Retinal pigment epithelial cell (primary cell): ENCODE data around the gene EMILIN2.
A peak's percentile ranks its signal among the peaks of the same experiment; 100 is the strongest.
"Not testable (repeated sequence)": the region's sequence is repeated elsewhere in the genome, so short reads cannot be mapped to it uniquely, and the experiment has no call there.

Experiments used
- DNase-seq: peaks from one replicate; pipeline ENCODE4 v3.0.0-alpha.2; 2010; ENCODE audit warnings: low read depth
- H3K4me3 ChIP-seq: 2 replicates; pipeline ENCODE4 v1.5.1; 2011; ENCODE audit warnings: mild to moderate bottlenecking, low read length, control low read depth, moderate library complexity
- CTCF ChIP-seq: conservative IDR thresholded peaks from 2 replicates; pipeline ENCODE4 v1.5.1; 2011; ENCODE audit warnings: low read depth, low read length, control low read depth, inconsistent platforms

The EMILIN2 gene

DNA sequence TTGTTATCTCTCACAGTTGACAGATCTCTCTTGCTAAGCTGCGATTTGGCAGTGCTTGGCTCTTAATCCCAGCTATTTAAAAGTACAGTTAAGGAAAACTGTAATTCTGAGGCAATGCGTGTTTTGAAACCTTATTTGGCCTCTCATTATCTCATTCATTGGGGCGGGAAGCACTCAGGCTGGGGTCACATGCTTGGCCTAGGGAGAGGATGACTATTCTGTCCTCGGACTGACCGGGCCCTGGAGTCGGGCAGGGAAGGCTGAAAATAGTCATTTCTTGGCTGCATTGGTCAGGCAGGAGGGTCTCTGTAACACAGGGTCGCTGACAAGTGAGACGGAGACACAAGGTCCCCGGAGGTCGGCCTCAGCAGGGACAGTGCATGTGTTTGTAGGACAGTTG, 20.2 kb upstream of the EMILIN2 start:
- H3K4me3 ChIP-seq, result no peak overlapping the region
- DNase-seq, result peak; percentile 85
- no peak for TF ChIP-seq CTCF

DNA sequence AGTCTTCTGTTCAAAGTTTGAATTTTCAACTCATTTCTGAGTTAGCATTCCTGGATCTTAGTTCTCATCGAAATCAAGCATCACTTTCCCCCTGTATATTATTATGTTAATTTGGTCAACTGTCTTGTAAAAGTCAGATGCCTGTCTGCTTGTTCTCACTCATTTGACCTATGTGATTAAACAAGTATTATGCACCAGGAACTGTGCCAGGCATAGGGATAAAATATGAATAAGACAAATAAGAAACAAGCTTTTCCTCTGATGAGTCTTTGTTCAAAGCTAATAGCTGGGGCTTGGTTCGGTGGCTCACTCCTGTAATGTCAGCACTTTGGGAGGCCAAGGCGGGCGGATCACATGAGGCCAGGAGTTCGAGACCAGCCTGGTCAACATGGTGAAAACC, 19.7 kb upstream of the EMILIN2 start:
- TF ChIP-seq CTCF, result no peak
- DNase-seq, result peak; percentile 79
- no peak overlapping the region for H3K4me3 ChIP-seq

GRCh38 chr18:2836118-2836517, 10.7 kb upstream of the EMILIN2 start:
- H3K4me3 ChIP-seq, DNase-seq: not testable (repeated sequence)

DNA sequence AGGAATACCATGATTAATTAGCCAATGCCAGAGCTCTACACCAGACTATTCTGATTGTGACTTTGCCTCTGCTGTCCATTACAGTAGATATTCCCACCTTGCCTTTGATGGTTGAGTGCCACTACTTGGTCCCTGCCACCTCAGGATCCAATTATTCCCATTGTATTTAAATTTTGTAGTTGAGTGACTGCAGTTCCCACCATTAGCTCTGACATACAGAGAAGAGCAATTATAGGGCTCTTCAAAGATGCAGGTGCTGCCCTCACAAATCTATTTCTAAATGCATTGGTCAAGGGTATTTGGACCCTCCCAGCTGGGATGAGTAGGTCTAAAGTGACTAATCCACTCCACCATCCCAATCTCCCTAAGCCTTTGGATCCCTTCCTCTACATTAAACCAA, 9.5 kb upstream of the EMILIN2 start:
- DNase-seq, H3K4me3 ChIP-seq: not testable (repeated sequence)

GRCh38 chr18:2839202-2839601, 7.6 kb upstream of the EMILIN2 start:
- no peak for TF ChIP-seq CTCF
- no peak for DNase-seq

DNA sequence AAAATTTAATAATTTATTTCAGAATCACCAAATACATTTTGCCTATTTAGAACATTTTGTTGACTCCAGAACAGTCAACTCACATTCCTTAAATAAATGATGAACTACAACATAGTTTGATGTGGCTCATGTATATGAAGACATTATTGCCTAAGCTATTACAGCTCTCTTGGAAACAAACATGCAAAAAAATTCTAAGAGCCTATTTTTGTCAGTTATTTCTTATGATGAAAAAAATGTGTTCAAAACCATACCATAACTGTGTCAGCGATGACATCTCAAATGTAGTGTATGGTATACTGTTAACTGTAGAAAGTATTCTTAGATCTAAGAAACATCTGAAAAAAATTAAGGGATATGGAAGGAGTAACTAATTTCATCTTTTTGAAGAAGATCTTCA, 6.3 kb upstream of the EMILIN2 start:
- TF ChIP-seq CTCF, result no peak
- no peak overlapping the region for H3K4me3 ChIP-seq
- no peak for DNase-seq

More at GRCh38 chr18:2839202-2839601, 7.6 kb upstream of the EMILIN2 start:
- H3K4me3 ChIP-seq, result no peak overlapping the region

DNA sequence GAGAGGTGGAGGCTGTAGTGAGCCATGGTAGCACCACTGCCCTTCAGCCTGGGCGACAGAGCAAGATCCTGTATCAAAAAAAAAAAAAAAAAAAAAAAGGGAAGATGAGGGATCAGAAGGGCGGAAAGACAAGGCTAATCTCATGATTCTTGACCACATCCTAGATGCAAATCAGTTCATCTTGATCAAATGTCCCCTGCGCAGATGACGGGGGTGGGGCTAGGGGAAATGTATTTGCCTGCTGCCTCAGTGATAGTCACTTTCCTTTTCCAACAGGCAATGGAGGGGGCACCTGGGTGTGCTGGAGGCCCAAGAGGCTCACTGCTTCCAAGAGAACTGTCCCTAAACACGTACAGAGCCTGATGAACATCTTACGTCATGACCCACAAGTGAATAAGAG, 3.7 kb upstream of the EMILIN2 start:
- no peak overlapping the region for H3K4me3 ChIP-seq
- TF ChIP-seq CTCF, result no peak
- no peak for DNase-seq

- no peak for TF ChIP-seq CTCF
- H3K4me3 ChIP-seq, result no peak overlapping the region
- no peak for DNase-seq
These were observed 1.6 kb upstream of the EMILIN2 start for GRCh38 chr18:2845172-2845571.
